Breast epithelium (tissue), 3 donors: ENCODE results near the gene CCSER1.

Experiments used
- CTCF ChIP-seq, 3 donors: fragments of 450-650 bp; IDR thresholded peaks; one replicate each; pipeline ENCODE4 v1.5.1; 2016 to 2017; ENCODE audit warnings: antibody characterized with exemption in 3 of 3, mild to moderate bottlenecking in 3 of 3, moderate library complexity in 3 of 3
- POLR2A ChIP-seq: fragments of 450-650 bp; IDR thresholded peaks from one replicate; pipeline ENCODE4 v1.6.1; 2016; ENCODE audit warnings: antibody characterized with exemption, mild to moderate bottlenecking, moderate library complexity
- POLR2AphosphoS5 ChIP-seq, 3 donors: sonication (generic); formaldehyde crosslinking; IDR thresholded peaks; one replicate each; pipeline ENCODE4 v1.6.1; 2017; ENCODE audit warnings: antibody characterized with exemption in 3 of 3

GRCh38 chr4:90234916-90235547 is 107.8 kb downstream of the CCSER1 start:
- TF ChIP-seq POLR2A (no peak), CTCF (IDR thresholded peaks at IDR 0.05) (no peak), POLR2AphosphoS5 (IDR thresholded peaks at IDR 0.05) (no peak)
